Activated CD8-positive, alpha-beta T cell treated with anti-CD3 and anti-CD28 coated beads for 36 hours (primary cell): ENCODE results near the gene C17orf67. TPM values are rescaled to one million over a fixed set of nuclear protein-coding genes. Genes with fewer than 3 reads are reported as not detected.

Source experiments
- ATAC-seq: fragments of 200-7000 bp; cut with Tn5 transposase; one replicate; pipeline ENCODE4 v1.10.0; 2021; ENCODE audit warnings: mild to moderate bottlenecking, moderate library complexity
- CTCF ChIA-PET: fragments of 350-600 bp; sonication (Branson Sonifier 250); formaldehyde crosslinking; loops from one replicate; lab custom pipeline; 2021; ENCODE audit warnings: antibody characterized with exemption; lab: Charles Lee
- POLR2A ChIA-PET: fragments of 350-600 bp; sonication (Branson Sonifier 250); formaldehyde crosslinking; loops from one replicate; lab custom pipeline; 2021; ENCODE audit warnings: antibody characterized with exemption; lab: Charles Lee
- DNase-seq: peaks from one replicate; pipeline ENCODE4 v3.0.0-alpha.2; 2020
- H3K27ac Mint-ChIP-seq: one replicate; pipeline ENCODE4 v1.8.0; 2021; ENCODE audit warnings: mild to moderate bottlenecking, mixed read lengths
- H3K27me3 Mint-ChIP-seq: one replicate; pipeline ENCODE4 v1.8.0; 2021; ENCODE audit warnings: mixed read lengths
- H3K36me3 Mint-ChIP-seq: one replicate; pipeline ENCODE4 v1.8.0; 2021; ENCODE audit warnings: low read depth, mixed read lengths
- H3K4me1 Mint-ChIP-seq: one replicate; pipeline ENCODE4 v1.8.0; 2021; ENCODE audit warnings: low read depth, mixed read lengths
- H3K4me3 Mint-ChIP-seq: one replicate; pipeline ENCODE4 v1.8.0; 2021; ENCODE audit warnings: mild to moderate bottlenecking, moderate library complexity, mixed read lengths
- H3K9me3 Mint-ChIP-seq: one replicate; pipeline ENCODE4 v1.8.0; 2021; ENCODE audit warnings: mixed read lengths
- CTCF ChIP-seq: fragments of 200-600 bp; IDR thresholded peaks from one replicate; pipeline ENCODE4 v1.8.0; 2022; ENCODE audit warnings: antibody characterized with exemption, mild to moderate bottlenecking
- intact Hi-C: fragments of 100-400 bp; cut with micrococcal nuclease; formaldehyde crosslinking; loops from one replicate; pipeline ENCODE4 v1.10.0; 2022
- total RNA-seq, 2 experiments: library from RNA; stranded (reverse); gene quantifications; one replicate each; pipeline ENCODE4 v1.2.3, GENCODE V29; 2021

The C17orf67 gene
- total RNA-seq, 2 experiments from 2014 or later = 2.3 TPM

GRCh38 chr17:56850591-56850990 is 16.9 kb upstream of the C17orf67 start:
- Mint-ChIP-seq H3K27ac (no peak overlapping the region), H3K36me3 (peaks cover 40% of the 10 kb centered on the region), H3K4me3 (no peak overlapping the region), H3K4me1 (no peaks in the 10 kb centered on the region), H3K9me3 (no peaks in the 10 kb centered on the region), H3K27me3 (no peaks in the 10 kb centered on the region)
- no peak for TF ChIP-seq CTCF
- ChIA-PET POLR2A (interaction anchor here (1.4 to 1.5 kb wide), 3 partner anchors 10 to 35 kb away, joined by 3 to 6 read pairs (median 4); no protein-coding TSS in a partner anchor), CTCF (interaction anchor here (0.9 to 1.7 kb wide), 2 partner anchors 23 to 89 kb away, joined by 3 to 6 read pairs; no protein-coding TSS in a partner anchor)
- intact Hi-C loops = no loop called here
- ATAC-seq (no peak), DNase-seq (no peak)

- DNase-seq = no peak
- ChIA-PET POLR2A (interaction anchor here (0.6 to 1.5 kb wide), 3 partner anchors 14 to 73 kb away, joined by 3 to 6 read pairs (median 4); no protein-coding TSS in a partner anchor), CTCF (no interaction called here)
- Mint-ChIP-seq H3K36me3 (peaks cover 35% of the 10 kb centered on the region), H3K4me1 (no peaks in the 10 kb centered on the region), H3K4me3 (no peak overlapping the region), H3K27ac (no peak overlapping the region), H3K27me3 (no peaks in the 10 kb centered on the region), H3K9me3 (no peaks in the 10 kb centered on the region)
- intact Hi-C loops = no loop called here
- no peak for TF ChIP-seq CTCF
- no peak for ATAC-seq
These were observed 15.4 kb upstream of the C17orf67 start for GRCh38 chr17:56849131-56849530.

- intact Hi-C loops = no loop called here
- Mint-ChIP-seq H3K4me3 (no peak overlapping the region), H3K9me3 (no peaks in the 10 kb centered on the region), H3K4me1 (peaks cover 4% of the 10 kb centered on the region), H3K36me3 (peaks cover 26% of the 10 kb centered on the region), H3K27ac (no peak overlapping the region), H3K27me3 (no peaks in the 10 kb centered on the region)
- ATAC-seq (no peak), DNase-seq (no peak)
- no peak for TF ChIP-seq CTCF
- ChIA-PET POLR2A (no interaction called here), CTCF (no interaction called here)
These were observed 13.4 kb upstream of the C17orf67 start for GRCh38 chr17:56847106-56847505.

- no peak for TF ChIP-seq CTCF
- intact Hi-C loops = no loop called here
- Mint-ChIP-seq H3K4me3 (no peak overlapping the region), H3K9me3 (no peaks in the 10 kb centered on the region), H3K36me3 (peaks cover 19% of the 10 kb centered on the region), H3K27ac (no peak overlapping the region), H3K27me3 (no peaks in the 10 kb centered on the region), H3K4me1 (peaks cover 6% of the 10 kb centered on the region)
- DNase-seq = no peak
- ChIA-PET CTCF (no interaction called here), POLR2A (no interaction called here)
- no peak for ATAC-seq
These were observed 12.2 kb upstream of the C17orf67 start for GRCh38 chr17:56845934-56846333.

GRCh38 chr17:56842577-56842976 is 8.9 kb upstream of the C17orf67 start:
- Mint-ChIP-seq H3K27ac (no peak overlapping the region), H3K27me3 (no peaks in the 10 kb centered on the region), H3K4me1 (peaks cover 27% of the 10 kb centered on the region), H3K4me3 (no peak overlapping the region), H3K36me3 (peaks cover 26% of the 10 kb centered on the region), H3K9me3 (no peaks in the 10 kb centered on the region)
- ATAC-seq (no peak), DNase-seq (no peak)
- CTCF ChIA-PET = interaction anchor here (1.6 to 2.8 kb wide), 2 partner anchors 8 to 23 kb away, joined by 7 to 15 read pairs; partner anchors contain the start of genes C17orf67 and DGKE
- POLR2A ChIA-PET = interaction anchor here (1.4 to 1.7 kb wide), 3 partner anchors 8 to 71 kb away, joined by 3 to 5 read pairs (median 3); partner anchors contain the start of genes C17orf67, DGKE and TRIM25
- intact Hi-C loops = no loop called here
- TF ChIP-seq CTCF = no peak
